Stimulated activated CD4-positive, alpha-beta T cell treated with anti-CD3 and anti-CD28 coated beads, TNF-alpha, amount 100 ng/mL, for 4 hours (primary cell): Measurements from ENCODE around the gene ZP3.
"Not testable (repeated sequence)": the region's sequence is repeated elsewhere in the genome, so short reads cannot be mapped to it uniquely, and the experiment has no call there.

Experiments
- DNase-seq, 3 experiments: peaks; one replicate each; pipeline ENCODE4 v3.0.0-alpha.2; 2020; ENCODE audit warnings: low read depth in 3 of 3

Gene ZP3

GRCh38 chr7:76424413-76425111 is at the start of gene ZP3:
Gene ZP3, plus strand, starts transcription at chr7:76424950. Its CDS starts 15 bp downstream, at chr7:76424965.
- DNase-seq, result no peak

DNA sequence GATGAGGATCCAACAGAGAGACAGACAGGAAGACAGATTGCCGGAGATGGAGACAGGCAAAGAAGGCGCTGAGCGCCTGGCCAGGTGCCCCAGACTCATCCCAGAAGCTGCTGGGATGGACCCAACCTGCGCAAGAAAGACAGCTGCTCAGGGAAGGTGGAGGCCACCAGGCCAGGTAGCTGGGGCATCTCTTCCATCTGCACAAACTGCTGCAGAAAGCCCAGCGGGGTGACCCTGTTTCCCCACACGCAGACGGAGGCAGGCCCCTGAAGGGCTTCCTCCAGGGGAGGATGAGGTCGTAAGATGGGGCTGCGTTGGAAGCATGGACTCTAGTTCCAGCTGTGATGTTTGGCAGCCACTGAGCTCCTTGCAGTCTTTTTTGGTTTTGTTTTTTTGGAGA is 49.5 kb upstream of the ZP3 start:
- no peak for DNase-seq

GRCh38 chr7:76377186-76377918 is 47.4 kb upstream of the ZP3 start:
- no peak for DNase-seq

DNA sequence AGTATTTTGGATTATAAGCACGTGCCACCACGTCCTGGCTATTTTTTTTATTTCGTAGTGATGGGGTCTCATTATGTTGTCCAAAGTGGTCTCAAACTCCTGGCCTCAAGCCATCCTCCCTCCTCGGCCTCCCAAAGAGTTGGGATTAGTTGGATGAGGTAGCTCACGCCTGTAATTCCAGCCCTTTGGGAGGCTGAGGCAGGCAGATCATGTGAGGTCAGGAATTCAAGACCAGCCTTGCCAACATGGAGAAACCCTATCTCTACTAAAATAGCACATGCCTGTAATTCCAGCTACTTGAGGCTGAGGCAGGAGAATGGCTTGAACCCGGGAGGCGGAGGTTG is 44.2 kb upstream of the ZP3 start:
- DNase-seq, result no peak

- no peak for DNase-seq
Measured at GRCh38 chr7:76381814-76382213, 42.9 kb upstream of the ZP3 start.

DNA sequence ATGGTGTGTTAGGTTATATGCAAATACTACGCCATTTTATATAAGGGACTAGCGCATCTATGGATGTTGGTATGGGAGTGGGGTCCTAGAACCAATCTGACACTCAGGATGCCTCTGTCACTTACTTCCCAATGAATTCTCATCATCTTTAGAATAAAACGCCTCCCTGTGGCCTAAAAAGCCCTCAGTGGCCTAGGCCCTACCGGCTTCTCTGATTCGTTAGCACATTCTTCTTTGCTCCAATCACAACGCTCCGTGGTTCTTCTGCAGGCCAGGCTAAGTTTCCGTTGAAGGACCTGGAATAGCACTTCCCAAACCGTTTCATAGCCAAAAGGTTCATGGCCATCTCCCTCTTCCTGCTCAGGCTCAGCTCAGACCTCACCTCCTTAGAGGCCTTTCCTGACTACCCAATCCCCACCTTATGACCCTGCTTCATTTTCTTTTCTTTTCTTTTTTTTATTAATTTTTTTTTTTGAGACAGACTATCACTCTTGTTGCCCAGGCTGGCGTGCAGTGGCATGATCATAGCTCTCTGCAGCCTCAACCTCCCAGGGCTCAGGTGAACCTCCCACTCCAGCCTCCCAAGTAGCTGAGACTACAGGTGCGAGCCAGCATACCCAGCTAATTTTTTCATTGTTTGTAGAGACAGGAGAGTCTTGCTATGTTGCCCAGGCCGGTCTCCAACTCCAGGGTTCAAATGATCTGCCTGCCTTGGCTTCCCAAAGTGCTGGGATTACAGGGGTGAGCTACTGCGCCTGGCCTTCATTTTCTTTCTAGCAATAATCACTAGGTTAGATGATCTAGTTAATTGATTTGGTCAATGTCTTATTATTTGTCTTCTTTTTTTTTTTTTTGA is 41.4 kb upstream of the ZP3 start:
- no peak for DNase-seq

GRCh38 chr7:76386691-76387260 is 38.0 kb upstream of the ZP3 start:
- no peak for DNase-seq

GRCh38 chr7:76387789-76388188 is 37.0 kb upstream of the ZP3 start:
- DNase-seq, result not testable (repeated sequence)

GRCh38 chr7:76390092-76390491 is 34.7 kb upstream of the ZP3 start:
- no peak for DNase-seq

- DNase-seq, result no peak
Measured at GRCh38 chr7:76392531-76393115, 32.1 kb upstream of the ZP3 start.

GRCh38 chr7:76393116-76394031 is 31.4 kb upstream of the ZP3 start:
- peak; percentile 86 to 92 (median 90) for DNase-seq

DNA sequence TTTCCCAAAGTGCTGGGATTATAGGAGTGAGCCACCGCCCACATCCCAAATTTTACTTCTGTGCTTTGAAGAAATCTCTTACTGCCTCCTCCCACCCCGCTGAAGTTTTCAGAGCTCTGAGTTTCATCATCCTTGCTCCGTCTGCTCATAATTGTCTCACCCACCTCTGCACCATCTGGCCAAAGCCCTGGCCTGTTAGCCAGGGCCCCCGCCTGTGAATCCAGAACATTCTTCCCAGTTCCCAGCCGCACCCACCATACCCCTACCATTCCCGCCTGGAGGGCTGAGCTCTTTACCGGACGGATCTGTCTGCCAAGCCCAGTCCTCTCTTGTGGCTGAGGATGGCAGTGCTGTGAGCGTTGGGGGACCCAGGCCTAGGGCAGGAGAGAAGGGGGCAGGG is 29.8 kb upstream of the ZP3 start:
- DNase-seq, result no peak

DNA sequence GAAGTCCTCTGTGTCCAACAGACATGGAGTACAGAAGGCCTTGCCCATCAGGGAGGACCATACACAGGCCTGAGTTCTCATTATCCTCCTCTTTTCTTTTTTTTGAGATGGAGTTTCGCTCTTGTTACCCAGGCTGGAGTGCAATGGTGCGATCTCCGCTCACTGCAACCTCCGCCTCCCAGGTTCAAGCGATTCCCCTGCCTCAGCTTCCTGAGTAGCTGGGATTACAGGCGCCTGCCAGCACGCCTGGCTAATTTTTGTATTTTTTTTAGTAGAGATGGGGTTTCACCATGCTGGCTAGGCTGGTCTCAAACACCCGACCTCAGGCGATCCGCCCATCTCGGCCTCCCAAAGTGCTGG is 29.2 kb upstream of the ZP3 start:
- not testable (repeated sequence) for DNase-seq

- DNase-seq, result no peak
Measured at GRCh38 chr7:76395965-76396726, 28.6 kb upstream of the ZP3 start.

DNA sequence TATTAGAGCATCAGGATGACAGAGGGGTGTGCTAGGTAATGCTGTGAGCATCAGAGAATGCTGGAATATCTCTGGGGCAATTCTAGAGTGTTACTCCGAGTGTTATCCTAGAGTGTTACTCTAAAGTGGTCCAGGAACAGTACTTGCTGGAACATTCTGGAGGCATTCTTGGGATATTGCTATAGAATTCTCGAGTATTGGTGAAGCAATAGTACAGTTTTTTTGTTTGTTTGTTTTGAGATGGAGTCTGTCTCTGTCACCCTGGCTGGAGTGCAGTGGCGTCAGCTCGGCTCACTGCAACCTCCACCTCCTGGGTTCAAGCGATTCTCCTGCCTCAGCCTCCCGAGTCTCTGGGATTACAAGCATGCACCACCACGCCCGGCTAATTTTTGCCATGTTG is 27.9 kb upstream of the ZP3 start:
- DNase-seq, result no peak

- DNase-seq, result peak; percentile 75 to 84 (median 81)
Measured at GRCh38 chr7:76397409-76398183, 27.2 kb upstream of the ZP3 start.

GRCh38 chr7:76400248-76400647 is 24.5 kb upstream of the ZP3 start:
- no peak for DNase-seq

DNA sequence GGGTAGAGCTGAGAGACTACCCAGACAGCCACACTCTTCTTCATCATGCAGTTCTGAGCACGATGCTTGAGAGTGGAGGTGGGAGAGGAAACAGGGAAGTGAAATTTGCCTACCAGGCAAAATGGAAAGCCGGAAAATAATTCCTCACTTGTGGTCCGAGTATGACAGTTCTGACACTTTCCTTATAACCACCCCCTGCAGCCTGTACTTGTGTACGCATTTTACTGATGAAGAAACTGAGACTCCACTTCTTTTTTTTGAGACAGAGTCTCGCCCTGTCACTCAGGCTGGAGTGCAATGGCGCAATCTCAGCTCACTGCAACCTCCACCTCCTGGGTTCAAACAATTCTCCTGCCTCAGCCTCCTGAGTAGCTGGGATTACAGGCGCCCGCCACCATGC is 21.7 kb upstream of the ZP3 start:
- DNase-seq, result not testable (repeated sequence)

- DNase-seq, result no peak
Measured at GRCh38 chr7:76403780-76404494, 20.8 kb upstream of the ZP3 start.
